ENCODE results near the gene PITRM1.

- no peak for TF ChIP-seq POLR2A (IDR thresholded peaks at IDR 0.05)
- TF ChIP-seq CTCF (IDR thresholded peaks at IDR 0.05) = no peak
Observed at GRCh38 chr10:3128379-3129130, 44.0 kb downstream of the PITRM1 start.

All from upper lobe of left lung (tissue), 4 donors.